ENCODE measurements around the gene SLC7A1. TPM values are rescaled to one million over a fixed set of nuclear protein-coding genes. Genes with fewer than 3 reads are reported as not detected.

Gene SLC7A1
- polyA plus RNA-seq, 1 experiment = 14.7 TPM

GRCh38 chr13:29621051-29621800, 25.7 kb upstream of the SLC7A1 start:
- no peaks in the 10 kb centered on the region for H3K27me3 ChIP-seq (ENCODE audit: control insufficient read depth, insufficient read depth, low read length)
- CTCF ChIA-PET = interaction anchor here (0.6 kb wide), 1 partner anchor 14 kb away, joined by 3 read pairs; no protein-coding TSS in a partner anchor
- H3K27ac ChIP-seq (ENCODE audit: low read depth, low read length) = no peak overlapping the region
- POLR2A ChIA-PET = no interaction called here
- no peak overlapping the region for H3K4me3 ChIP-seq (ENCODE audit: low read depth, low read length)
- no peak for DNase-seq (ENCODE audit: low read depth, low spot score)
- no peaks in the 10 kb centered on the region for H3K9me3 ChIP-seq (ENCODE audit: control insufficient read depth, insufficient read depth, low read length)
- TF ChIP-seq CTCF (IDR thresholded peaks at IDR 0.05; ENCODE audit: low read depth, low read length) = no peak

GRCh38 chr13:29619995-29620394, 24.5 kb upstream of the SLC7A1 start:
- CTCF ChIA-PET = no interaction called here
- H3K4me3 ChIP-seq (ENCODE audit: low read depth, low read length) = no peak overlapping the region
- no peaks in the 10 kb centered on the region for H3K27me3 ChIP-seq (ENCODE audit: control insufficient read depth, insufficient read depth, low read length)
- no peaks in the 10 kb centered on the region for H3K9me3 ChIP-seq (ENCODE audit: control insufficient read depth, insufficient read depth, low read length)
- TF ChIP-seq CTCF (IDR thresholded peaks at IDR 0.05; ENCODE audit: low read depth, low read length) = no peak
- H3K27ac ChIP-seq (ENCODE audit: low read depth, low read length) = no peak overlapping the region
- POLR2A ChIA-PET = no interaction called here
- no peak for DNase-seq (ENCODE audit: low read depth, low spot score)

GRCh38 chr13:29613101-29613500, 17.6 kb upstream of the SLC7A1 start:
- CTCF ChIA-PET = no interaction called here
- Histone ChIP-seq H3K27me3 (ENCODE audit: control insufficient read depth, insufficient read depth, low read length) (peaks cover 5% of the 10 kb centered on the region), H3K4me3 (ENCODE audit: low read depth, low read length) (no peak overlapping the region), H3K9me3 (ENCODE audit: control insufficient read depth, insufficient read depth, low read length) (no peaks in the 10 kb centered on the region), H3K27ac (ENCODE audit: low read depth, low read length) (no peak overlapping the region)
- no peak for TF ChIP-seq CTCF (IDR thresholded peaks at IDR 0.05; ENCODE audit: low read depth, low read length)
- no peak for DNase-seq (ENCODE audit: low read depth, low spot score)
- POLR2A ChIA-PET = no interaction called here

- POLR2A ChIA-PET = no interaction called here
- peaks cover 10% of the 10 kb centered on the region for H3K27me3 ChIP-seq (ENCODE audit: control insufficient read depth, insufficient read depth, low read length)
- CTCF ChIA-PET = no interaction called here
- no peak overlapping the region for H3K27ac ChIP-seq (ENCODE audit: low read depth, low read length)
- no peaks in the 10 kb centered on the region for H3K9me3 ChIP-seq (ENCODE audit: control insufficient read depth, insufficient read depth, low read length)
- no peak overlapping the region for H3K4me3 ChIP-seq (ENCODE audit: low read depth, low read length)
- no peak for DNase-seq (ENCODE audit: low read depth, low spot score)
- TF ChIP-seq CTCF (IDR thresholded peaks at IDR 0.05; ENCODE audit: low read depth, low read length) = no peak
These were observed 12.0 kb upstream of the SLC7A1 start for GRCh38 chr13:29607465-29607864.

- TF ChIP-seq CTCF (IDR thresholded peaks at IDR 0.05; ENCODE audit: low read depth, low read length) = no peak
- Histone ChIP-seq H3K27me3 (ENCODE audit: control insufficient read depth, insufficient read depth, low read length) (peaks cover 16% of the 10 kb centered on the region), H3K9me3 (ENCODE audit: control insufficient read depth, insufficient read depth, low read length) (no peaks in the 10 kb centered on the region), H3K4me3 (ENCODE audit: low read depth, low read length) (no peak overlapping the region), H3K27ac (ENCODE audit: low read depth, low read length) (peak overlapping the region; percentile 21)
- no peak for DNase-seq (ENCODE audit: low read depth, low spot score)
- CTCF ChIA-PET = no interaction called here
- POLR2A ChIA-PET = no interaction called here
These were observed 10.5 kb upstream of the SLC7A1 start for GRCh38 chr13:29605860-29606526.

All from AG04450 (cell line).